GM12891 (cell line): Measurements from ENCODE around the gene UBE2E3.

ENCODE experiments used
- DNase-seq: peaks from one replicate; pipeline ENCODE4 v3.0.0; 2011; ENCODE audit warnings: low spot score; ENCODE audit not compliant: insufficient read length
- FAIRE-seq: peaks from 2 replicates; lab custom pipeline; 2011; peaks lifted over from hg19 to GRCh38; lab: Jason Lieb, UNC
- PAX5 ChIP-seq: IDR thresholded peaks from 2 replicates; pipeline ENCODE4 v1.6.1; 2011; ENCODE audit warnings: low read length, moderate library complexity, mild to moderate bottlenecking; ENCODE audit not compliant: insufficient read depth, severe bottlenecking
- POLR2A ChIP-seq: IDR thresholded peaks from 2 replicates; pipeline ENCODE4 v1.6.1; 2011; ENCODE audit warnings: low read depth, low read length, control low read depth
- POLR2AphosphoS5 ChIP-seq: IDR thresholded peaks from 2 replicates; pipeline ENCODE4 v1.6.1; 2011; ENCODE audit warnings: low read depth, low read length, control low read depth
- POU2F2 ChIP-seq: IDR thresholded peaks from 2 replicates; pipeline ENCODE4 v1.6.1; 2011; ENCODE audit warnings: low read depth, mild to moderate bottlenecking, control low read depth, low read length, moderate library complexity
- SPI1 ChIP-seq: IDR thresholded peaks from 2 replicates; pipeline ENCODE4 v1.6.1; 2011; ENCODE audit warnings: low read depth, low read length, control low read depth
- TAF1 ChIP-seq: IDR thresholded peaks from 2 replicates; pipeline ENCODE4 v1.6.1; 2011; ENCODE audit warnings: low read depth, low read length, control low read depth

Gene UBE2E3

GRCh38 chr2:181104512-181105115 lies 124.2 kb downstream of the UBE2E3 start:
- DNase-seq (no peak), FAIRE-seq (peak; percentile 82)
- TF ChIP-seq SPI1, result no peak

DNA sequence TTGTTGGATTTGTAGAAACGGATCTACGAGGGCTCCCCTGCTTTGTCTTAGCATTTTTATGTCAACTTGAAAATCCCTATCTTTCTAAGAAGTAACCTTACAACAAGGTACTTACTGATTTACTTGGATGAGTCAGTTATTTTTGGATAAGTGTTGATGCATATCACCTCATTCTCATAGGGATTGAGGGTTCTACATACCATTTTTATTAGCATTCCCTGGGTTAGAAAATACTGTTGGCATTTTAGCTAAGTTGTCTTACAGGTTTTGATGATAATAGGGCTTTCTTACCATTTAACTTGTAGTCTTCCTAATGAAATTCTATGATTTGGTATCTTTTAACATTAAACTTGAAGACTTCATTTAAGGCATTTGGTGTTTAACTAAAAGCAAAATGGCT lies 125.2 kb downstream of the UBE2E3 start:
- no peak for DNase-seq
- no peak for TF ChIP-seq TAF1
- no peak for TF ChIP-seq PAX5
- TF ChIP-seq POLR2AphosphoS5, result no peak
- TF ChIP-seq POU2F2, result no peak
- TF ChIP-seq POLR2A, result no peak
- TF ChIP-seq SPI1, result no peak
- peak; percentile 72 for FAIRE-seq

- FAIRE-seq (peak; percentile 9), DNase-seq (no peak)
- TF ChIP-seq POLR2AphosphoS5 (no peak), POU2F2 (no peak), TAF1 (no peak), SPI1 (no peak), PAX5 (no peak), POLR2A (no peak)
These were observed 125.8 kb downstream of the UBE2E3 start for GRCh38 chr2:181106229-181106628.

DNA sequence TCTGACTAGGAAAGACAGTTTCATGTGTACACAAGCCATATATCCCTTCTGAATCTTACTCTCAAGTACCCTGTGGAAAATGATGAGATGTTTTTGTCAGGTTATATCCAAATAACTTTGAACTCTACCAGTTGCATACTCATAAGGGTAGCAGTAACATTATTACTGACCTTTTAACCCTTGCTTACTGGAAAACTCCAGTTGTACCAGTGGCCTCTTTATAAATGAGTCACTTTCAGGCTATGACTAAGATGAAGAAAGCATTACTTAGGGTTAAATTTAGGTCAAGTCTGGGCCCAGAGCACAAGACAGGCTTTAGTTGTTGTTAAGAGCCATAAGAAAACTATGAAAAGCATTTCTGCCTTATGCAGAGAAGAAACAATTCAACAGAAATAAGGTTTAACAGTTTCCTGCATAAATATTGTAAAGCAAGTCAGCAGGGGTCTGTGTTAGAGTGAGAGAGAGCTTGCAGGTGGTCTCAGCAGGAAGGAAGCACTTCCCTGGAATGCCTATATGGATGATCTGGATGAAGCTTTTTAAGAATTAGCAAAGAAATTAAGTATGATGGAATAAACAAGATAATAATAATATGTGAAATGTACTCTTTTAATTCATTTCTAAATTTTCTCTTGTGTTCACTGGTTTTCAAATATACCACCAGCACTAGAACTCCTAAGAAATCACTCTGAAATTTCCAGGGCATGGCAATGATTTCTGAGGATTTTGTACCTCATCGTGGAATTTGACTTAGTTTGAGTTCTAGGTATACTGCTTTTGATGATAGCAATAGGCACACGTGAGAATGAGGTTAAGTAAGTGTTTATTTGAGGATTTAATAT lies 126.6 kb downstream of the UBE2E3 start:
- DNase-seq (peak; percentile 12), FAIRE-seq (peak; percentile 96)
- no peak for TF ChIP-seq SPI1
- TF ChIP-seq PAX5, result peak; percentile 34
- peak; percentile 60; the same call in 1 of the 2 replicates for TF ChIP-seq POU2F2
- no peak for TF ChIP-seq POLR2A

GRCh38 chr2:181107628-181107945 lies 127.2 kb downstream of the UBE2E3 start:
- FAIRE-seq (peak; percentile 45), DNase-seq (no peak)
- TF ChIP-seq SPI1, result no peak
- no peak for TF ChIP-seq TAF1
- TF ChIP-seq POLR2AphosphoS5, result no peak
- no peak for TF ChIP-seq POLR2A
- no peak for TF ChIP-seq POU2F2
- TF ChIP-seq PAX5, result no peak

GRCh38 chr2:181111059-181111458 lies 130.7 kb downstream of the UBE2E3 start:
- TF ChIP-seq POU2F2, result no peak
- no peak for TF ChIP-seq PAX5
- TF ChIP-seq TAF1, result no peak
- TF ChIP-seq POLR2A, result no peak
- TF ChIP-seq SPI1, result no peak
- TF ChIP-seq POLR2AphosphoS5, result no peak
- no peak for DNase-seq
- no peak for FAIRE-seq

GRCh38 chr2:181112916-181113315 lies 132.5 kb downstream of the UBE2E3 start:
- TF ChIP-seq POLR2AphosphoS5 (no peak), POU2F2 (no peak), SPI1 (no peak), POLR2A (no peak), TAF1 (no peak), PAX5 (no peak)
- FAIRE-seq, result peak; percentile 60
- DNase-seq, result no peak
